HG02970 (cell line): Measurements from ENCODE around the gene SLC22A12.

Experiments used
- ATAC-seq: cut with Tn5 transposase; IDR thresholded peaks from one replicate; pipeline ENCODE4 v1.9.1; 2021; ENCODE audit warnings: mild to moderate bottlenecking, moderate library complexity, moderate number of reproducible peaks; ENCODE audit not compliant: unreplicated experiment, low FRiP score

SLC22A12 gene

DNA sequence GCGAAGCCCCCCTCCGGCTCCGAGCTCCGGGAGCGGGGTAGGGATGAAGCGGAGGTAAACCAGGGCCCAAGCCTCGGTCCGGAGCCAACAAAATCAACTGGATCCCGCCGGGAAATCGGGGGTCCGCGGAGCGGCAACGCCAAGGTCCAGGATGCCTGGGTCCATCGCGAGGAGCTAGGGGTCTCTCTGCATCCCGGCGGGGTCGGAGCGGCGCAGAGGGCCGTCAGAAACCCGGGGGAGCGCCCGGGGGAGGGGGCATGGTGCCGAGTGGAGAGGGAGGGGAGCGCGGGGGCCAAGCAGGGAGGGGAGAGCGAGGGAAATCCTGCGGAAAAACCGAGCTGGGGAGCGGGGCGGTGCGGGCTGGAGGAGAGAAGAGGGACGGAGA is 51.8 kb downstream of the SLC22A12 start:
- ATAC-seq = no peak

DNA sequence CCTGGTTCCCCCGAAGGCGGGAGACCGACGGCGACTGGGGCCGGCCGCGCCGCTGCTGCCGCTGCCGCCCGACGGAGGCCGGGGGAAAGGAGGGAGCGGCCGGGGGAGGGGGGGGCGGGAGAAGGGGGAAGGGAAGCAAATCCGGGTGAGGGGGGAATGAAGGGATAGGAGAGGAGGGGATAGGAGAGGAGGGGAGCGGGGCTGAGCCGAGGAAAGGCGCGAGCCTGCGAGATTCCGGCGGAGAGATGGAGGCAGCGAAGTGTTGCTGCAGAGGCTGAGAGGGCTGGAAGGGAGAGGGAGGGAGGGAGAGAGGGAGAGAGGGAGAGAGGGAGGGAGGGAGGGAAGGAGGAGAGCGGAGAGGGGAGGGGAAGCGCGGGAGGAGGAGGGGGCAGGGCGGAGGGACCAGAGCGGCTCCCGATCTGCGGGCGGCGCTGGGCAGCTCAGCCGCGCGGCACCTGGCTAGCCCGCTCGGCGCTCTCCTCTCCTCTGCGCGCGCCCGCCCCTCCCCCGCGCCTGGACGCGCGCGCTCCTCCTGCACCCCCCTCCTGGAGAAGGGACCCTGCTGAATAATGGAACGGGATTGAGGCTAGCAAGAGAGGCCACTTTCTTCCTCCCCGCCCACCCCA is 52.3 kb downstream of the SLC22A12 start:
- ATAC-seq = no peak

DNA sequence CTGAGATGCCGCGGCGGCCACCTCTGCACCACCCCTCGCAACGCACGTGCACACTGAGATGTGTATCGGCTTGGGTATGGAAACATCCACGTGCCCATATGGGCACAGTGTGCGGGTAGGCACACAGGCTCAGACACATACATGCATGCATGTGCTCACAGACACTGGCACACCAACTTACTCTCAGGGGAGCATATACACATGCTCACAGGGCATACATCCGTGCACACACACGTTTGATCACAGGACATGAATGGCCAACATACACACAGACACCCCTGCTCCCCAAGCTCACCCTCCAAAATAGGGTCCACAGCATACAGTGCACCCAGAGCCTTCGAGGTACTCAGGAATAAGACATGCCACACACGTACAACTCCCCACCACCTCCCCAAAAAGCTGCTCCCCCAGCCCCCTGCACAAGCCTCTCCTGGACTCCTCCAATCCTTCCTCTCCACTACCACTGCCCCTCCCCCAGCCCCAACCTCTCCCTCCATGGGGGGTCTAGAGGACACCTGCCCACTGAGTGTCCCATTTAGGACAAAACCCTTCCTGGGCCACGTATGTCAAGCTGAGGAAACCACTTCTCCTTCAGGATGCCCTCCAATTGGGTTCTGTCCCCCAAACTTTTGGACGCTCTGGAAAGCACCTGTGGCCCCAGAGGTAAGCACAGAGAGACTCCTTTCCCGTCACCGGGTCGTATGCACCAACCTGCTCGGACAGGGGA is 53.1 kb downstream of the SLC22A12 start:
- ATAC-seq = no peak

DNA sequence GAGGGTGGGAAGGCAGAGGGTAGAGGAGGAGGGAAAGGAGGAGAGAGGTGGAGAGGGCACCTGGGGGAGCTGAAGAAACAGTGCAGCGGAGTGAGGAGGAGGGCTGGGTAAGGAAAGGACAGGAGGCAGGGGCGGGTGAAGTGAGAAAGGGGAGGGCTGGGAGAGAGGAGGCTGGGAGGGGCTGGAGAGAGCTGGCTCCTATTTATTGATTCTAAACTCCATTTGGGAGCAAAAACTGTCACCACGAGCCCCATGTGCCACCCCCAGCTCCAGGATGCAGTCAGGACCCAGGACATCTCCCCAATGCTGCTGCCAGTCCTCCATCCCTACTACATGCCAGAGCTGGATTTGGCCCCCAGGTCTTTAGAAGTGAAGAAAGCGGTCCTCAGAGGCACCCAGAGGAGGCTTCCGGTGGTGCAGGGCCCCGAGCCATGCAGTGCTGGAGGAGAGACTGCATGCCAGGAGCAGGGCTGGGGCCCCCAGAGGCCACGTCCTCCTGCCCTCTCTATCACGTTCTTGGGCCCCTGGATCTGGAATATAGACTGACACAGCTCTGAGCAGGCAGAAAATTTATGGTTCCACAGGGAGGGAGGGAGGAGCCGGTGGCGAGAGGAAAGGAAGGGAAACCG is 53.7 kb downstream of the SLC22A12 start:
- ATAC-seq = no peak

DNA sequence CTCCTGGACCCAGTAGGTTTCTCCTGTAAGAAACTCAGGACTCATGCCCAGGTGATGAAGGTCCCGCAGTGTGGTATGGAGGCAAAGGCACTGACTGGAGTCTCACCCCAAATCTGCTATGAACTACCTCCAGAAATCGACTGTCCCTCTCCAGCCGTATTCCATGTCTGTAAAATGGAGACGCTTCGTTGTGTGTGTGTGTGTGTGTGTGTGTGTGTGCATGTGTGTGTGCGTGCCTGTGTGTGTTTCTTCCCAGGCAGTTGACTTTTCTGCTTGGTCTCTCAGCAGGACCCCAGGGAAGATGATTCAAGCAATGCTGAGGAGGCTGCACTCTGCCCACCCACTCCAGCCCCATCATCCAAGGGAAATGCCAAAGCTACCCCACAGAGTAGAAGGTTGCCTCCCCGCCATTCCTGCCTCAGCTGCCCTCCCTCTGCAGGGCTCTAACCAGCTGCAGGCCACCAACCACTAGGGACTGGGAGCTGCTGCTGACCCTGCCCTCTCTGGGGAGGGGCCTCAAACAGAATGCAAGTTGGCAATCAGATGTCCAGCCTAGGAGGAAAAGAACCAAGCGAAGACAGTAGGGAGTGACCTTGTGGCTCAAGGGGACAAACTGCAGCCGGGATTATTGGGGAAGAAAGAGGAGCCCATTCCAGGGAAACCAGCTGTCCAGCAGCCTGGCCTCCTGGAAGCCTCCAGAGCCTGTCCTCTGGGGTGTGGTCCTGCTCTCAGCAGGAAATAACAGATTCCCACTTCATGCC is 56.2 kb downstream of the SLC22A12 start:
- no peak for ATAC-seq

DNA sequence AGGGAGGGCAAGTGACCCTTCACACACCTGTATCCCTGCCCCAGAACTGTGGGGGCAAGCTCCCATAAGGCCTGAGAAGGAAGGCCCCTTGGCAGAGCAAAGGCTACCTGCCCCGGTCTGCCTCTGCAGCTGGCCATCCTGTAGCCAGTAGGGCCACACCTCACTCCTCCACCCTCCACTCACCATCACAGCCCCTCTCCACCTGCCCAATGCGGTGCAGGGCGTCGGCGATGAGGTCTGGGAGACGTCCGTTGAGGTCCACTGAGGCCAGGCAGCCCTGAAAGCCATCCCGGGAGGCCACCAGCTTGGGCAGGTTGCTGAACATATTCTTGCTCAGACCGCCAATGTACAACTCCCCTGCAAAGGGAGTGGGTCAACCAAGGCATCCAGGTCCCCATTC is 57.5 kb downstream of the SLC22A12 start:
- no peak for ATAC-seq

DNA sequence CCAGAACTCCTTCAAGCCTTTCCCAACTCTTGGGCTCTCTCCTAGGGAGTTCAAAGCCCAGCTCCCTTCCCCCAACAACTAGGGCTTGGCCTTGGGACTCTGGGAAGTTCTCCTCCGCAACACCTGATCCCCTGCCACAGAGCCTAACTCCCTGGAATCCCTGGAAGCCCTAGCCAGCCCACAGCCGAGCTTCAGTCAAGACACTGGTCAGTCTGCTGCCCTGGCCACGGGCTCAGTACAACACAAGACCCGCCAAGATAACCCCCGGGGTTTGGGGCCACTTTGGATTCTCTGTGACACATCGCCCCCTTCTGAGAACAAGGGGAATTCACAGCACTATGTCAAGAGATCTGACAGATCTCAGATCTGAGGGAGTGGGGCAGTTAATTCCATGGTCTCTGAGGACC is 58.3 kb downstream of the SLC22A12 start:
- no peak for ATAC-seq

DNA sequence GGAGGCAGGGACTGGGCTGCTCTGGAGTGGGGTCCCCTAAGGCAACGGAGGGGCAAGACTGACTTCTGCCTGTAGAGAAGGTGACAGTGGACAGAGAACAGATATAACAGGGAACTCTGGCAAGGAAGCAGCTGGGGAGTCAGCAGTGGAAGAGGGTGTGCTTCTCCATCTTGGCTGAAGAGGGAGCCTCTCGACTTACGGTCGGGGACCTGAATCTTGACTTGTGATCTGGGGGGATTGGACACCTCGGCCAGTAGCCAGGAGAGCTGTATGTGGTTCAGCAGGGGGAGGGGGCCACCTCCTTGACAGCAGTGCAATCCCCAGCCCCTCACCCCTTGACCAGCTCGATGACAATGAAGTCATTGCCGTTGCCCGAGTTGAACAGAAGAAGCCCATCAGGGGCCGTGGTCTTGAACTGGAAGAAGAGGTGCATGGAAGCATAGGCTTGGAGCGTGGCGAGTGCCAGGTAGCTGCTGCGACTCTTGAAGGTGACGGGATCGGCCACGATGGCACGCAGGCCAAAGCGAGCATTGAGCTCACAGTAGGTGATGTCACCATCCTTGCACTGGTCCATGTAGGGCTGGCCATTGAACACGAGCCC is 60.0 kb downstream of the SLC22A12 start:
- ATAC-seq = no peak
